Measurements from ENCODE around the gene PRKACA.

The PRKACA gene

GRCh38 chr19:14155371-14155770 is 37.8 kb upstream of the PRKACA start:
- TF ChIP-seq, protein P1, sequence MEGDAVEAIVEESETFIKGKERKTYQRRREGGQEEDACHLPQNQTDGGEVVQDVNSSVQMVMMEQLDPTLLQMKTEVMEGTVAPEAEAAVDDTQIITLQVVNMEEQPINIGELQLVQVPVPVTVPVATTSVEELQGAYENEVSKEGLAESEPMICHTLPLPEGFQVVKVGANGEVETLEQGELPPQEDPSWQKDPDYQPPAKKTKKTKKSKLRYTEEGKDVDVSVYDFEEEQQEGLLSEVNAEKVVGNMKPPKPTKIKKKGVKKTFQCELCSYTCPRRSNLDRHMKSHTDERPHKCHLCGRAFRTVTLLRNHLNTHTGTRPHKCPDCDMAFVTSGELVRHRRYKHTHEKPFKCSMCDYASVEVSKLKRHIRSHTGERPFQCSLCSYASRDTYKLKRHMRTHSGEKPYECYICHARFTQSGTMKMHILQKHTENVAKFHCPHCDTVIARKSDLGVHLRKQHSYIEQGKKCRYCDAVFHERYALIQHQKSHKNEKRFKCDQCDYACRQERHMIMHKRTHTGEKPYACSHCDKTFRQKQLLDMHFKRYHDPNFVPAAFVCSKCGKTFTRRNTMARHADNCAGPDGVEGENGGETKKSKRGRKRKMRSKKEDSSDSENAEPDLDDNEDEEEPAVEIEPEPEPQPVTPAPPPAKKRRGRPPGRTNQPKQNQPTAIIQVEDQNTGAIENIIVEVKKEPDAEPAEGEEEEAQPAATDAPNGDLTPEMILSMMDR (IDR thresholded peaks at IDR 0.05; ENCODE audit: insufficient read depth, low read depth, low read length, missing control alignments): no peak
- H3K4me3 ChIP-seq (ENCODE audit: low read length): no peak overlapping the region
- DNase-seq (ENCODE audit: low read depth): no peak

- TF ChIP-seq, protein P1 (IDR thresholded peaks at IDR 0.05; ENCODE audit: insufficient read depth, low read depth, low read length, missing control alignments): no peak
- H3K4me3 ChIP-seq (ENCODE audit: low read length): no peak overlapping the region
- DNase-seq (ENCODE audit: low read depth): no peak
Measured at GRCh38 chr19:14152713-14153112, 35.2 kb upstream of the PRKACA start.

- TF ChIP-seq, protein P1 (IDR thresholded peaks at IDR 0.05; ENCODE audit: insufficient read depth, low read depth, low read length, missing control alignments): no peak
- DNase-seq (ENCODE audit: low read depth): no peak
- no peak overlapping the region for H3K4me3 ChIP-seq (ENCODE audit: low read length)
Measured at GRCh38 chr19:14150770-14151661, 33.5 kb upstream of the PRKACA start.

GRCh38 chr19:14150041-14150769 is 32.6 kb upstream of the PRKACA start:
- TF ChIP-seq, protein P1 (IDR thresholded peaks at IDR 0.05; ENCODE audit: insufficient read depth, low read depth, low read length, missing control alignments): no peak
- H3K4me3 ChIP-seq (ENCODE audit: low read length): no peak overlapping the region
- no peak for DNase-seq (ENCODE audit: low read depth)

DNA sequence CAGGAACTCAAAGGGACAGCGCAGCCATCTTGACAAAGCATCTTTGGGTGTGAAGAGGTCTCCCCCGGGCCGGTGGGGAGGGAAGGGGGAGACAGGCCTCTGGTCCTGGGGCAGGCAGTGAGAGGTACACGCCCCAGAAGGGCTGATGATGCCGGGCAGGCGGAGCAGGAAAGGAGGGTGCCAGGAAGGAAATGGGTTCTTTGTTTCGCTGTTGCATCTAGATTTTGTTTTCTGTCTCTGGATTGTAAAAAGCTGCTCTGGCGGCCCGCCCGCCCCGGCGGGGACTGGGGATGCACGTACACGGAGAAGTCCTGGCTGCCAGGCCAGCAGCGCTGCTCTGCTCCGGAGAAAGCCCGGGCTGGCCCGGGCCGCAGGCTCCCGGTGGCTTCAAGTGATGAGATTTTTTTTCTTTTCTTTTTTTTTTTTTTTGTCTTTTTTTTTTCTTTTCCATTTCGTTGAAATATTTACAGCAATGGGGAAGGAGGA is 32.0 kb upstream of the PRKACA start:
- peak; percentile 22 for DNase-seq (ENCODE audit: low read depth)
- TF ChIP-seq, protein P1 (IDR thresholded peaks at IDR 0.05; ENCODE audit: insufficient read depth, low read depth, low read length, missing control alignments): no peak
- no peak overlapping the region for H3K4me3 ChIP-seq (ENCODE audit: low read length)

GRCh38 chr19:14148751-14149410 is 31.3 kb upstream of the PRKACA start:
- TF ChIP-seq, protein P1 (IDR thresholded peaks at IDR 0.05; ENCODE audit: insufficient read depth, low read depth, low read length, missing control alignments): no peak
- no peak for DNase-seq (ENCODE audit: low read depth)
- no peak overlapping the region for H3K4me3 ChIP-seq (ENCODE audit: low read length)

Measured in epithelial cell of esophagus (primary cell).